ENCODE data around the gene RSPH6A. TPM values are rescaled to one million over a fixed set of nuclear protein-coding genes. Genes with fewer than 3 reads are reported as not detected.
A peak's percentile ranks its signal among the peaks of the same experiment; 100 is the strongest.

The RSPH6A gene
- polyA plus RNA-seq, 1 experiment = not detected

- no peak for DNase-seq (ENCODE audit: low read depth, low spot score)
- CTCF ChIA-PET = interaction anchor here (0.5 to 1.0 kb wide), 2 partner anchors 16 to 310 kb away, joined by 3 read pairs; no protein-coding TSS in a partner anchor
- peak overlapping the region; percentile 81 for H3K27ac ChIP-seq (ENCODE audit: low read depth, low read length)
- POLR2A ChIA-PET = interaction anchor here (1.0 to 4.7 kb wide), 16 partner anchors 11 to 115 kb away, joined by 3 to 50 read pairs (median 9); partner anchors contain the start of genes DMPK, DMWD, FBXO46 and QPCTL
- no peak for TF ChIP-seq CTCF (IDR thresholded peaks at IDR 0.05; ENCODE audit: low read depth, low read length)
- no peaks in the 10 kb centered on the region for H3K27me3 ChIP-seq (ENCODE audit: control insufficient read depth, insufficient read depth, low read length)
- no peaks in the 10 kb centered on the region; the same call in 1 of the 2 replicates for H3K9me3 ChIP-seq (ENCODE audit: control insufficient read depth, insufficient read depth, low read length)
- H3K4me3 ChIP-seq (ENCODE audit: low read depth, low read length) = peak overlapping the region; percentile 67
These were observed 46.5 kb downstream of the RSPH6A start for GRCh38 chr19:45768655-45768983.

- no peak for DNase-seq (ENCODE audit: low read depth, low spot score)
- Histone ChIP-seq H3K27ac (ENCODE audit: low read depth, low read length) (peak overlapping the region; percentile 78), H3K9me3 (ENCODE audit: control insufficient read depth, insufficient read depth, low read length) (no peaks in the 10 kb centered on the region; the same call in 1 of the 2 replicates), H3K27me3 (ENCODE audit: control insufficient read depth, insufficient read depth, low read length) (no peaks in the 10 kb centered on the region), H3K4me3 (ENCODE audit: low read depth, low read length) (peak overlapping the region; percentile 67)
- CTCF ChIA-PET = interaction anchor here (0.9 to 1.4 kb wide), 2 partner anchors 36 to 76 kb away, joined by 3 to 6 read pairs; partner anchors contain the start of gene QPCTL
- POLR2A ChIA-PET = interaction anchor here (0.8 to 4.7 kb wide), 10 partner anchors 15 to 115 kb away, joined by 3 to 50 read pairs (median 10); partner anchors contain the start of genes DMPK, DMWD, FBXO46 and QPCTL
- TF ChIP-seq CTCF (IDR thresholded peaks at IDR 0.05; ENCODE audit: low read depth, low read length) = no peak
These were observed 47.0 kb downstream of the RSPH6A start for GRCh38 chr19:45767881-45768654.

- no peaks in the 10 kb centered on the region for H3K27me3 ChIP-seq (ENCODE audit: control insufficient read depth, insufficient read depth, low read length)
- CTCF ChIA-PET = interaction anchor here (0.9 to 1.4 kb wide), 2 partner anchors 35 to 75 kb away, joined by 3 to 6 read pairs; partner anchors contain the start of gene QPCTL
- peak overlapping the region; percentile 91 for H3K27ac ChIP-seq (ENCODE audit: low read depth, low read length)
- no peaks in the 10 kb centered on the region; the same call in 1 of the 2 replicates for H3K9me3 ChIP-seq (ENCODE audit: control insufficient read depth, insufficient read depth, low read length)
- peak overlapping the region; percentile 67 for H3K4me3 ChIP-seq (ENCODE audit: low read depth, low read length)
- POLR2A ChIA-PET = interaction anchor here (0.8 to 4.7 kb wide), 8 partner anchors 14 to 114 kb away, joined by 4 to 50 read pairs (median 10); partner anchors contain the start of genes DMPK, FBXO46, QPCTL and SNRPD2
- DNase-seq (ENCODE audit: low read depth, low spot score) = peak; percentile 69
- TF ChIP-seq CTCF (IDR thresholded peaks at IDR 0.05; ENCODE audit: low read depth, low read length) = no peak
These were observed 47.7 kb downstream of the RSPH6A start for GRCh38 chr19:45767410-45767880.

GRCh38 chr19:45766869-45767346 is 48.2 kb downstream of the RSPH6A start:
- peak overlapping the region; percentile 67 for H3K4me3 ChIP-seq (ENCODE audit: low read depth, low read length)
- no peaks in the 10 kb centered on the region for H3K27me3 ChIP-seq (ENCODE audit: control insufficient read depth, insufficient read depth, low read length)
- no peak for TF ChIP-seq CTCF (IDR thresholded peaks at IDR 0.05; ENCODE audit: low read depth, low read length)
- no peak for DNase-seq (ENCODE audit: low read depth, low spot score)
- POLR2A ChIA-PET = interaction anchor here (0.8 to 4.7 kb wide), 7 partner anchors 13 to 74 kb away, joined by 4 to 50 read pairs (median 10); partner anchors contain the start of genes DMPK, FBXO46, QPCTL and SNRPD2
- peak overlapping the region; percentile 91 for H3K27ac ChIP-seq (ENCODE audit: low read depth, low read length)
- CTCF ChIA-PET = interaction anchor here (1.4 kb wide), 1 partner anchor 74 kb away, joined by 6 read pairs; the partner anchor contains the start of gene QPCTL
- H3K9me3 ChIP-seq (ENCODE audit: control insufficient read depth, insufficient read depth, low read length) = no peaks in the 10 kb centered on the region; the same call in 1 of the 2 replicates

Data from AG04450 (cell line).